Endothelial cell of umbilical vein (primary cell): ENCODE results near the gene RAPGEF6. TPM values are rescaled to one million over a fixed set of nuclear protein-coding genes. Genes with fewer than 3 reads are reported as not detected.

Experiments used
- BruUV-seq: library from RNA; stranded (reverse); fragments of 400-500 nt; replicated peaks from 2 replicates; lab custom pipeline; 2021; lab: Mats Ljungman, UMichigan
- CTCF ChIA-PET: fragments of 300-600, 350-600 bp; sonication (Branson Sonifier 250); formaldehyde crosslinking; loops from one replicate; lab custom pipeline; 2021; ENCODE audit warnings: antibody characterized with exemption, inconsistent platforms; lab: Charles Lee
- POLR2A ChIA-PET: fragments of 300-600, 350-600 bp; sonication (Branson Sonifier 250); formaldehyde crosslinking; loops from one replicate; lab custom pipeline; 2021; ENCODE audit warnings: antibody characterized with exemption, inconsistent platforms; lab: Charles Lee
- DNase-seq: peaks from one replicate; pipeline ENCODE4 v3.0.0-alpha.2; 2011; ENCODE audit warnings: low read depth, low spot score
- FAIRE-seq: peaks from 2 replicates; lab custom pipeline; 2011; peaks lifted over from hg19 to GRCh38; lab: Jason Lieb, UNC
- H2AFZ ChIP-seq: 2 replicates; pipeline ENCODE4 v1.6.0; 2012; ENCODE audit warnings: low read depth, low read length, control low read depth, inconsistent platforms
- H3K27ac ChIP-seq: 2 replicates; pipeline ENCODE4 v1.5.1; 2011; ENCODE audit warnings: low read depth, mild to moderate bottlenecking, control low read depth, low read length, moderate library complexity; ENCODE audit not compliant: insufficient read depth
- H3K27me3 ChIP-seq, 2 experiments: 2 replicates each; pipeline versions ENCODE4 v1.6.0 to v1.6.1; 2011; ENCODE audit warnings: low read length in 2 of 2, mixed read lengths in 1 of 2; ENCODE audit not compliant: control insufficient read depth in 2 of 2, insufficient read depth in 2 of 2
- H3K36me3 ChIP-seq, 2 experiments: 2 replicates in 1 of 2; 3 replicates in 1 of 2; pipeline ENCODE4 v1.5.1; 2011; ENCODE audit warnings: low read length in 2 of 2, mild to moderate bottlenecking in 1 of 2, moderate library complexity in 1 of 2; ENCODE audit not compliant: control insufficient read depth in 2 of 2, insufficient read depth in 2 of 2; ENCODE audit errors: extremely low read depth in 1 of 2
- H3K4me1 ChIP-seq: 3 replicates; pipeline ENCODE4 v1.5.1; 2011; ENCODE audit warnings: mild to moderate bottlenecking, low read length; ENCODE audit not compliant: control insufficient read depth, insufficient read depth; ENCODE audit errors: extremely low read depth
- H3K4me2 ChIP-seq: 2 replicates; pipeline ENCODE4 v1.6.1; 2011; ENCODE audit warnings: low read length, control low read depth, mixed read lengths; ENCODE audit not compliant: insufficient read depth
- H3K4me3 ChIP-seq, 3 experiments: fragments of 200-600 bp in 1 of 3; sonication (generic), shearing (Covaris generic) in 1 of 3; replicated peaks in 1 of 3; 2 replicates each; pipeline ENCODE4 v1.5.1; 2011 to 2016; ENCODE audit warnings: control low read depth in 3 of 3, low read length in 3 of 3, mild to moderate bottlenecking in 2 of 3, inconsistent platforms in 1 of 3, low read depth in 1 of 3, moderate library complexity in 1 of 3; ENCODE audit not compliant: insufficient read depth in 1 of 3
- H3K79me2 ChIP-seq: 2 replicates; pipeline ENCODE4 v1.6.0; 2012; ENCODE audit warnings: low read length, inconsistent platforms; ENCODE audit not compliant: control insufficient read depth, insufficient read depth
- H3K9ac ChIP-seq: replicated peaks from 2 replicates; pipeline ENCODE3; 2011; ENCODE audit warnings: low read length, control low read depth; ENCODE audit not compliant: insufficient read depth; ENCODE audit errors: extremely low read depth
- H3K9me1 ChIP-seq: replicated peaks from 3 replicates; pipeline ENCODE4 v1.6.0; 2011; ENCODE audit warnings: mild to moderate bottlenecking, low read length; ENCODE audit not compliant: control insufficient read depth, insufficient read depth; ENCODE audit errors: extremely low read depth
- H3K9me3 ChIP-seq: replicated peaks from 2 replicates; pipeline ENCODE4 v1.5.1; 2012; ENCODE audit warnings: low read length, inconsistent platforms; ENCODE audit not compliant: control insufficient read depth, insufficient read depth
- H4K20me1 ChIP-seq: replicated peaks from 2 replicates; pipeline ENCODE3; 2011; ENCODE audit warnings: mild to moderate bottlenecking, low read length; ENCODE audit not compliant: control insufficient read depth, insufficient read depth; ENCODE audit errors: extremely low read depth
- CTCF ChIP-seq, 2 donors: IDR thresholded peaks; 1 replicate in 1 of 2; 2 replicates in 1 of 2; pipeline ENCODE4 v1.5.1; 2011; ENCODE audit warnings: low read length in 2 of 2, mild to moderate bottlenecking in 2 of 2, moderate library complexity in 2 of 2, control low read depth in 1 of 2, inconsistent platforms in 1 of 2, low read depth in 1 of 2; ENCODE audit not compliant: insufficient read depth in 1 of 2; ENCODE audit errors: extremely low read depth in 1 of 2
- FOS ChIP-seq: IDR thresholded peaks from 2 replicates; pipeline ENCODE4 v1.6.1; 2011; ENCODE audit warnings: mild to moderate bottlenecking, low read length, moderate library complexity, borderline replicate concordance; ENCODE audit not compliant: insufficient read depth
- JUN ChIP-seq: IDR thresholded peaks from 2 replicates; pipeline ENCODE4 v1.6.1; 2011; ENCODE audit warnings: borderline replicate concordance, low read depth; ENCODE audit not compliant: insufficient read length, insufficient read depth
- MAX ChIP-seq: IDR thresholded peaks from 2 replicates; pipeline ENCODE4 v1.6.1; 2011; ENCODE audit not compliant: insufficient read depth, insufficient read length
- MYC ChIP-seq: IDR thresholded peaks from one replicate; pipeline ENCODE4 v1.6.1; 2011; ENCODE audit warnings: mild to moderate bottlenecking, low read depth, low read length
- POLR2A ChIP-seq: IDR thresholded peaks from 2 replicates; pipeline ENCODE4 v1.6.1; 2012; ENCODE audit warnings: low read depth, mild to moderate bottlenecking, control low read depth, low read length
- dilution Hi-C: fragments of 300-500 bp; cut with MboI; formaldehyde crosslinking; loops from one replicate; pipeline ENCODE4 v1.15.0; 2019; ENCODE audit warnings: low sequenced_read_pairs; ENCODE audit not compliant: extremely low pct_ligation_motif_present
- intact Hi-C: fragments of 100-400 bp; cut with micrococcal nuclease; formaldehyde crosslinking; loops from one replicate; pipeline ENCODE4 v1.10.0; 2022
- polyA plus RNA-seq, 4 experiments: library from polyadenylated mRNA; depleted of rRNA in 3 of 4; stranded (reverse) in 3 of 4; unstranded in 1 of 4; fragments of >200 nt; gene quantifications; 2 replicates each; pipeline versions ENCODE4 v1.2.1 to v1.2.3, GENCODE V29; 2011 to 2012; ENCODE audit warnings: missing spikeins in 1 of 4
- total RNA-seq: library from RNA; stranded (reverse); gene quantifications from 2 replicates; pipeline ENCODE4 v1.2.3, GENCODE V29; 2021

Gene RAPGEF6
- total and polyA plus RNA-seq, 2 donors (not counting 3 experiments of a cell fraction or from before 2014, with no cell fraction given): 3.5 to 17.5 TPM

- dilution Hi-C loops: no loop called here
These were observed 177.8 kb downstream of the RAPGEF6 start for GRCh38 chr5:131457193-131457592.

More at GRCh38 chr5:131457193-131457592, 177.8 kb downstream of the RAPGEF6 start:
- Histone ChIP-seq H3K79me2 (no peaks in the 10 kb centered on the region), H2AFZ (no peak overlapping the region), H3K9ac (no peak overlapping the region), H3K36me3 (no peaks in the 10 kb centered on the region), H4K20me1 (no peaks in the 10 kb centered on the region), H3K27ac (no peak overlapping the region), H3K4me3 (no peak overlapping the region), H3K4me2 (no peak overlapping the region), H3K4me1 (peaks cover 11% of the 10 kb centered on the region), H3K27me3 (no peaks in the 10 kb centered on the region), H3K9me3 (no peaks in the 10 kb centered on the region), H3K9me1 (no peaks in the 10 kb centered on the region)
- DNase-seq (no peak), FAIRE-seq (no peak)
- BruUV-seq: no TSS peak
- TF ChIP-seq JUN (no peak), POLR2A (no peak), CTCF (IDR thresholded peaks at IDR 0.05; ENCODE audit: extremely low read depth in 1 of 2, insufficient read depth in 1 of 2, low read depth in 1 of 2, low read length in 2 of 2) (no peak), MAX (no peak), MYC (no peak), FOS (no peak)
- intact Hi-C loops: no loop called here
- CTCF ChIA-PET: no interaction called here
- POLR2A ChIA-PET: no interaction called here
